SK-N-SH treated with all-trans-retinoic acid at 6 μM for 48 hours (cell line): ENCODE results near the gene CALML5.

Source experiments
- ATAC-seq: fragments of 200-7000 bp; cut with Tn5 transposase; 3 replicates; pipeline ENCODE4 v1.9.1; 2020; ENCODE audit warnings: mild to moderate bottlenecking, moderate library complexity
- ARNTL ChIP-seq: fragments of 450-650 bp; formaldehyde crosslinking; IDR thresholded peaks from 2 replicates; pipeline ENCODE4 v1.5.0; 2020; ENCODE audit warnings: low read depth, mild to moderate bottlenecking, moderate library complexity, borderline replicate concordance
- BACH2 ChIP-seq: fragments of 250-450 bp; sonication (Bioruptor Pico); IDR thresholded peaks from 2 replicates; pipeline ENCODE4 v1.9.0; 2021; ENCODE audit warnings: mild to moderate bottlenecking, borderline replicate concordance
- CSDC2 ChIP-seq: fragments of 250-450 bp; sonication (Bioruptor Pico); IDR thresholded peaks from 2 replicates; pipeline ENCODE4 v1.5.0; 2020; ENCODE audit warnings: mild to moderate bottlenecking, moderate library complexity
- CSRNP3 ChIP-seq: fragments of 250-450 bp; sonication (Bioruptor Pico); IDR thresholded peaks from 2 replicates; pipeline ENCODE4 v1.5.1; 2021; ENCODE audit warnings: mild to moderate bottlenecking, moderate library complexity
- ESRRG ChIP-seq: fragments of 250-450 bp; sonication (Bioruptor Pico); IDR thresholded peaks from 2 replicates; pipeline ENCODE4 v1.6.1; 2021; ENCODE audit warnings: mild to moderate bottlenecking
- GLIS3 ChIP-seq: fragments of 250-450 bp; sonication (Bioruptor Pico); IDR thresholded peaks from 2 replicates; pipeline ENCODE4 v1.5.0; 2020; ENCODE audit warnings: mild to moderate bottlenecking, moderate library complexity
- ISL1 ChIP-seq: fragments of 250-450 bp; sonication (Bioruptor Pico); IDR thresholded peaks from 2 replicates; pipeline ENCODE4 v2.1.2; 2022; ENCODE audit warnings: mild to moderate bottlenecking, moderate library complexity
- OSR1 ChIP-seq: fragments of 250-450 bp; sonication (Bioruptor Pico); IDR thresholded peaks from 2 replicates; pipeline ENCODE4 v1.8.0; 2022; ENCODE audit warnings: moderate library complexity, mild to moderate bottlenecking, inconsistent platforms
- POU6F1 ChIP-seq: fragments of 250-450 bp; sonication (Bioruptor Pico); IDR thresholded peaks from 2 replicates; pipeline ENCODE4 v1.8.0; 2021; ENCODE audit warnings: low read depth, mild to moderate bottlenecking, moderate library complexity, borderline replicate concordance
- PPARA ChIP-seq: fragments of 250-450 bp; sonication (Bioruptor Pico); IDR thresholded peaks from 2 replicates; pipeline ENCODE4 v1.5.0; 2020; ENCODE audit warnings: mild to moderate bottlenecking, borderline replicate concordance
- RARB ChIP-seq: fragments of 250-450 bp; sonication (Bioruptor Pico); IDR thresholded peaks from 2 replicates; pipeline ENCODE4 v1.8.0; 2021; ENCODE audit warnings: mild to moderate bottlenecking, moderate library complexity
- SNAI2 ChIP-seq: fragments of 250-450 bp; sonication (Bioruptor Pico); IDR thresholded peaks from 2 replicates; pipeline ENCODE4 v1.5.0; 2020; ENCODE audit warnings: mild to moderate bottlenecking, moderate library complexity
- TOX ChIP-seq: fragments of 250-450 bp; sonication (Bioruptor Pico); IDR thresholded peaks from 2 replicates; pipeline ENCODE4 v1.8.0; 2021; ENCODE audit warnings: mild to moderate bottlenecking, moderate library complexity, borderline replicate concordance
- ZC3H10 ChIP-seq: fragments of 250-450 bp; sonication (Bioruptor Pico); IDR thresholded peaks from 2 replicates; pipeline ENCODE4 v1.5.1; 2021; ENCODE audit warnings: mild to moderate bottlenecking, moderate library complexity
- ZFP3 ChIP-seq: fragments of 250-450 bp; sonication (Bioruptor Pico); IDR thresholded peaks from 2 replicates; pipeline ENCODE4 v1.5.0; 2020; ENCODE audit warnings: mild to moderate bottlenecking, moderate library complexity
- ZFP30 ChIP-seq: fragments of 450-650 bp; formaldehyde crosslinking; IDR thresholded peaks from 2 replicates; pipeline ENCODE4 v1.5.0; 2022; ENCODE audit warnings: mild to moderate bottlenecking, moderate library complexity
- ZNF565 ChIP-seq: fragments of 450-650 bp; formaldehyde crosslinking; conservative IDR thresholded peaks from 2 replicates; pipeline ENCODE4 v1.5.0; 2020; ENCODE audit warnings: low read depth, mild to moderate bottlenecking, moderate library complexity
- ZNF70 ChIP-seq: fragments of 450-650 bp; formaldehyde crosslinking; IDR thresholded peaks from 2 replicates; pipeline ENCODE4 v1.5.0; 2020; ENCODE audit warnings: mild to moderate bottlenecking, moderate library complexity
- ZNF8 ChIP-seq: fragments of 450-650 bp; formaldehyde crosslinking; IDR thresholded peaks from 2 replicates; pipeline ENCODE4 v1.5.0; 2020; ENCODE audit warnings: mild to moderate bottlenecking, moderate library complexity
- TF ChIP-seq, protein P1 (sequence below): fragments of 250-450 bp; sonication (Bioruptor Pico); IDR thresholded peaks from 2 replicates; pipeline ENCODE4 v1.8.0; 2020; ENCODE audit warnings: mild to moderate bottlenecking, moderate library complexity, borderline replicate concordance
- TF ChIP-seq, protein P2 (sequence below): fragments of 250-450 bp; sonication (Bioruptor Pico); IDR thresholded peaks from 2 replicates; pipeline ENCODE4 v1.5.1; 2020; ENCODE audit warnings: low read depth, mild to moderate bottlenecking, moderate library complexity

The CALML5 gene

GRCh38 chr10:5492322-5492855 lies 7.0 kb downstream of the CALML5 start:
- TF ChIP-seq ZFP3 (CRISPR knock-in tag), result no peak
- TF ChIP-seq ZNF565, result no peak
- TF ChIP-seq ZFP30 (CRISPR knock-in tag), result no peak
- TF ChIP-seq, protein P1, sequence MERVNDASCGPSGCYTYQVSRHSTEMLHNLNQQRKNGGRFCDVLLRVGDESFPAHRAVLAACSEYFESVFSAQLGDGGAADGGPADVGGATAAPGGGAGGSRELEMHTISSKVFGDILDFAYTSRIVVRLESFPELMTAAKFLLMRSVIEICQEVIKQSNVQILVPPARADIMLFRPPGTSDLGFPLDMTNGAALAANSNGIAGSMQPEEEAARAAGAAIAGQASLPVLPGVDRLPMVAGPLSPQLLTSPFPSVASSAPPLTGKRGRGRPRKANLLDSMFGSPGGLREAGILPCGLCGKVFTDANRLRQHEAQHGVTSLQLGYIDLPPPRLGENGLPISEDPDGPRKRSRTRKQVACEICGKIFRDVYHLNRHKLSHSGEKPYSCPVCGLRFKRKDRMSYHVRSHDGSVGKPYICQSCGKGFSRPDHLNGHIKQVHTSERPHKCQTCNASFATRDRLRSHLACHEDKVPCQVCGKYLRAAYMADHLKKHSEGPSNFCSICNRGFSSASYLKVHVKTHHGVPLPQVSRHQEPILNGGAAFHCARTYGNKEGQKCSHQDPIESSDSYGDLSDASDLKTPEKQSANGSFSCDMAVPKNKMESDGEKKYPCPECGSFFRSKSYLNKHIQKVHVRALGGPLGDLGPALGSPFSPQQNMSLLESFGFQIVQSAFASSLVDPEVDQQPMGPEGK (CRISPR knock-in tag), result no peak
- TF ChIP-seq TOX (CRISPR knock-in tag), result no peak
- no peak for TF ChIP-seq SNAI2 (CRISPR knock-in tag)
- no peak for TF ChIP-seq POU6F1 (CRISPR knock-in tag)
- no peak for TF ChIP-seq ARNTL
- TF ChIP-seq ZNF8 (CRISPR knock-in tag), result no peak
- no peak for TF ChIP-seq OSR1
- TF ChIP-seq CSDC2 (CRISPR knock-in tag), result no peak
- TF ChIP-seq, protein P2, sequence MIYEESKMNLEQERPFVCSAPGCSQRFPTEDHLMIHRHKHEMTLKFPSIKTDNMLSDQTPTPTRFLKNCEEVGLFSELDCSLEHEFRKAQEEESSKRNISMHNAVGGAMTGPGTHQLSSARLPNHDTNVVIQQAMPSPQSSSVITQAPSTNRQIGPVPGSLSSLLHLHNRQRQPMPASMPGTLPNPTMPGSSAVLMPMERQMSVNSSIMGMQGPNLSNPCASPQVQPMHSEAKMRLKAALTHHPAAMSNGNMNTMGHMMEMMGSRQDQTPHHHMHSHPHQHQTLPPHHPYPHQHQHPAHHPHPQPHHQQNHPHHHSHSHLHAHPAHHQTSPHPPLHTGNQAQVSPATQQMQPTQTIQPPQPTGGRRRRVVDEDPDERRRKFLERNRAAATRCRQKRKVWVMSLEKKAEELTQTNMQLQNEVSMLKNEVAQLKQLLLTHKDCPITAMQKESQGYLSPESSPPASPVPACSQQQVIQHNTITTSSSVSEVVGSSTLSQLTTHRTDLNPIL (CRISPR knock-in tag), result no peak
- no peak for ATAC-seq

GRCh38 chr10:5491477-5491876 lies 7.9 kb downstream of the CALML5 start:
- TF ChIP-seq CSRNP3 (CRISPR knock-in tag), result no peak
- no peak for TF ChIP-seq ESRRG (CRISPR knock-in tag)
- TF ChIP-seq, protein P2 (CRISPR knock-in tag), result no peak
- no peak for TF ChIP-seq ZC3H10 (CRISPR knock-in tag)
- TF ChIP-seq BACH2 (CRISPR knock-in tag), result no peak
- no peak for TF ChIP-seq ZFP30 (CRISPR knock-in tag)
- TF ChIP-seq CSDC2 (CRISPR knock-in tag), result no peak
- no peak for TF ChIP-seq ZNF70 (CRISPR knock-in tag)
- TF ChIP-seq GLIS3 (CRISPR knock-in tag), result no peak
- TF ChIP-seq ISL1 (CRISPR knock-in tag), result no peak
- no peak for TF ChIP-seq ARNTL
- TF ChIP-seq POU6F1 (CRISPR knock-in tag), result no peak
- TF ChIP-seq RARB (CRISPR knock-in tag), result no peak
- TF ChIP-seq PPARA, result no peak
- no peak for ATAC-seq

DNA sequence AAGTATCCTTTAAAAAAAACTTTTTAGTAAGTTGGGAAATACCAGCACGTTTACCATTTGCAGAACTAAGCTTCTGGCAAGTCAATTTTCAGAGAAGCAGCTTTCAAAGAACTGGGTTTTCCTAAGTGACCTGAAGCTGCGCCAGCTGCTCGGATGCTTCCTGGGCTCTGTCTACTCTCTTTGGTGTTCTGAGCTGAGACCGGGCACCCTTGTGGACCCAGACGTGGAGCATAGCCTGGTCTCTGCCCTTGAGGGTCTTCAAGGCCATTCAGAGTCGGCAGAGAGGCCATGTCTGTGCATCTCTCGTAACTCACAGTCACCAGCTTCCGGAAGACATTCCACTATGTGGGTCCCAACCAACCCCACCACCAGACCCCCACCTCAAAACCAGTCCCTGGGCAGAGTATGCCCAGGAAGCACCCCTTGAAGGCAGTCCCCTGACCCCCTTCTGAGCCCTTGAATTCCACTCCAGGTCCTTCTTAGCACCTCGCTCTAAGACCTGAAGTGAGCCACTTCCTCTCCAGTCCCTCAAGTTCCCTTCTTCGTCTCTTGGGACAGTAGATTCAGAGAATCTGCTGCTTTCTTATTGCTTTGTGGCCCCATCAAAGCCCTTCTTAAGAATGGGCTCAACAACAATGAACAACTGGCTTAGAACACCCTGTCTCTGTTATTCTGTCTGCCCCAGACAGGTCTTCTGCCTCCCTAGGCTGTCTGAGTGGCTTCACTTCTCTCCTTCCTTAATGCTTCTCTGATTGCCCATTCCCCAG lies 8.5 kb downstream of the CALML5 start:
- no peak for ATAC-seq
- TF ChIP-seq ZNF8 (CRISPR knock-in tag), result no peak
- no peak for TF ChIP-seq CSDC2 (CRISPR knock-in tag)
- TF ChIP-seq ZC3H10 (CRISPR knock-in tag), result no peak
- TF ChIP-seq ESRRG (CRISPR knock-in tag), result no peak
- TF ChIP-seq POU6F1 (CRISPR knock-in tag), result no peak
- TF ChIP-seq SNAI2 (CRISPR knock-in tag), result no peak
- no peak for TF ChIP-seq OSR1
- TF ChIP-seq ZNF70 (CRISPR knock-in tag), result no peak
- TF ChIP-seq CSRNP3 (CRISPR knock-in tag), result no peak
- TF ChIP-seq ZFP30 (CRISPR knock-in tag), result no peak
- TF ChIP-seq ZNF565, result no peak
- TF ChIP-seq ARNTL, result no peak
- no peak for TF ChIP-seq ISL1 (CRISPR knock-in tag)
- no peak for TF ChIP-seq TOX (CRISPR knock-in tag)
